Caco-2 (cell line): ENCODE data around the gene MMEL1. TPM values are rescaled to one million over a fixed set of nuclear protein-coding genes. Genes with fewer than 3 reads are reported as not detected.

Source experiments
- BruUV-seq: library from RNA; stranded (reverse); fragments of 400-500 nt; replicated peaks from 2 replicates; lab custom pipeline; 2021; lab: Mats Ljungman, UMichigan
- CTCF ChIA-PET: fragments of 300-600 bp; sonication (Branson Sonifier 250); formaldehyde crosslinking; loops from one replicate; lab custom pipeline; 2022; ENCODE audit warnings: antibody characterized with exemption; lab: Charles Lee
- POLR2A ChIA-PET: fragments of 300-600 bp; sonication (Branson Sonifier 250); formaldehyde crosslinking; loops from one replicate; lab custom pipeline; 2022; ENCODE audit warnings: antibody characterized with exemption; lab: Charles Lee
- DNase-seq, 2 experiments: peaks; one replicate each; pipeline versions ENCODE4 v3.0.0 to v3.0.0-alpha.2; 2020 to 2022
- H3K27me3 ChIP-seq: replicated peaks from 2 replicates; pipeline ENCODE4 v1.6.0; 2011; ENCODE audit warnings: low read length; ENCODE audit not compliant: control insufficient read depth, insufficient read depth
- H3K36me3 ChIP-seq: 2 replicates; pipeline ENCODE4 v1.5.1; 2011; ENCODE audit warnings: low read length; ENCODE audit not compliant: control insufficient read depth, insufficient read depth
- H3K4me1 ChIP-seq: fragments of 250-450 bp; sonication (Bioruptor Pico); 2 replicates; pipeline ENCODE4 v1.5.1; 2020; ENCODE audit warnings: mild to moderate bottlenecking
- H3K4me3 ChIP-seq: 2 replicates; pipeline ENCODE4 v1.5.1; 2011; ENCODE audit warnings: low read depth, mild to moderate bottlenecking, control low read depth, low read length
- H3K9me3 ChIP-seq: fragments of 250-450 bp; sonication (Bioruptor Pico); 2 replicates; pipeline ENCODE4 v1.5.1; 2020; ENCODE audit warnings: mild to moderate bottlenecking, moderate library complexity
- H3K27ac Mint-ChIP-seq: one replicate; pipeline ENCODE4 v1.8.0; 2022; ENCODE audit warnings: mixed read lengths; ENCODE audit not compliant: unreplicated experiment
- H3K27me3 Mint-ChIP-seq: one replicate; pipeline ENCODE4 v1.8.0; 2022; ENCODE audit warnings: mixed read lengths; ENCODE audit not compliant: insufficient read depth, unreplicated experiment
- H3K36me3 Mint-ChIP-seq: one replicate; pipeline ENCODE4 v1.8.0; 2022; ENCODE audit warnings: mild to moderate bottlenecking, mixed read lengths; ENCODE audit not compliant: insufficient read depth, unreplicated experiment
- H3K4me1 Mint-ChIP-seq: one replicate; pipeline ENCODE4 v1.8.0; 2022; ENCODE audit warnings: low read depth, mixed read lengths; ENCODE audit not compliant: unreplicated experiment
- H3K4me3 Mint-ChIP-seq: one replicate; pipeline ENCODE4 v1.8.0; 2022; ENCODE audit warnings: mild to moderate bottlenecking, moderate library complexity, mixed read lengths; ENCODE audit not compliant: unreplicated experiment
- H3K9me3 Mint-ChIP-seq: one replicate; pipeline ENCODE4 v1.8.0; 2022; ENCODE audit warnings: mixed read lengths; ENCODE audit not compliant: unreplicated experiment
- CTCF ChIP-seq, 2 experiments: fragments of 200-600 bp in 1 of 2; IDR thresholded peaks; 1 replicate in 1 of 2; 2 replicates in 1 of 2; pipeline versions ENCODE4 v1.5.1 to v1.8.0; 2011 to 2022; ENCODE audit warnings: antibody characterized with exemption in 1 of 2, control low read depth in 1 of 2, inconsistent platforms in 1 of 2, low read depth in 1 of 2, low read length in 1 of 2, mild to moderate bottlenecking in 1 of 2, moderate library complexity in 1 of 2; ENCODE audit not compliant: insufficient read depth in 1 of 2, severe bottlenecking in 1 of 2, unreplicated experiment in 1 of 2
- intact Hi-C: fragments of 100-400 bp; cut with micrococcal nuclease; formaldehyde crosslinking; loops from one replicate; pipeline ENCODE4 v1.10.0; 2022; ENCODE audit not compliant: unreplicated experiment
- total RNA-seq: library from RNA; stranded (reverse); gene quantifications from 2 replicates; pipeline ENCODE4 v1.2.3, GENCODE V29; 2022

Gene MMEL1
- total RNA-seq, 1 experiment from 2014 or later, result not detected

- Mint-ChIP-seq H3K27ac (no peak overlapping the region), H3K4me3 (no peak overlapping the region), H3K4me1 (no peaks in the 10 kb centered on the region), H3K27me3 (no peaks in the 10 kb centered on the region), H3K9me3 (no peaks in the 10 kb centered on the region), H3K36me3 (no peaks in the 10 kb centered on the region)
- no peak for TF ChIP-seq CTCF (IDR thresholded peaks at IDR 0.05; ENCODE audit: insufficient read depth in 1 of 2, low read depth in 1 of 2, low read length in 1 of 2, severe bottlenecking in 1 of 2, unreplicated experiment in 1 of 2)
- Histone ChIP-seq H3K36me3 (no peaks in the 10 kb centered on the region), H3K27me3 (no peaks in the 10 kb centered on the region), H3K9me3 (0 out of 2 replicates have a peak, but pooled peaks cover 5% of the 10 kb centered on the region), H3K4me3 (no peak overlapping the region), H3K4me1 (no peaks in the 10 kb centered on the region)
- no TSS peak for BruUV-seq
- intact Hi-C loops, result no loop called here
- ChIA-PET CTCF (no interaction called here), POLR2A (no interaction called here)
- no peak for DNase-seq
Measured at GRCh38 chr1:2645143-2645542, 12.3 kb upstream of the MMEL1 start.

- Mint-ChIP-seq H3K27me3 (no peaks in the 10 kb centered on the region), H3K4me3 (no peak overlapping the region), H3K9me3 (no peaks in the 10 kb centered on the region), H3K4me1 (no peaks in the 10 kb centered on the region), H3K36me3 (no peaks in the 10 kb centered on the region), H3K27ac (no peak overlapping the region)
- no TSS peak for BruUV-seq
- Histone ChIP-seq H3K4me3 (no peak overlapping the region), H3K27me3 (no peaks in the 10 kb centered on the region), H3K36me3 (no peaks in the 10 kb centered on the region), H3K4me1 (no peaks in the 10 kb centered on the region), H3K9me3 (0 out of 2 replicates have a peak, but pooled peaks cover 5% of the 10 kb centered on the region)
- no peak for DNase-seq
- CTCF ChIA-PET, result no interaction called here
- TF ChIP-seq CTCF (IDR thresholded peaks at IDR 0.05; ENCODE audit: insufficient read depth in 1 of 2, low read depth in 1 of 2, low read length in 1 of 2, severe bottlenecking in 1 of 2, unreplicated experiment in 1 of 2), result no peak
- POLR2A ChIA-PET, result no interaction called here
- intact Hi-C loops, result no loop called here
Measured at GRCh38 chr1:2644591-2645101, 11.8 kb upstream of the MMEL1 start.

GRCh38 chr1:2644171-2644570 is 11.4 kb upstream of the MMEL1 start:
- ChIA-PET POLR2A (no interaction called here), CTCF (no interaction called here)
- no TSS peak for BruUV-seq
- Histone ChIP-seq H3K36me3 (no peaks in the 10 kb centered on the region), H3K9me3 (0 out of 2 replicates have a peak, but pooled peaks cover 5% of the 10 kb centered on the region), H3K27me3 (no peaks in the 10 kb centered on the region), H3K4me1 (no peaks in the 10 kb centered on the region), H3K4me3 (no peak overlapping the region)
- no peak overlapping the region for H3K27ac Mint-ChIP-seq
- TF ChIP-seq CTCF (IDR thresholded peaks at IDR 0.05; ENCODE audit: insufficient read depth in 1 of 2, low read depth in 1 of 2, low read length in 1 of 2, severe bottlenecking in 1 of 2, unreplicated experiment in 1 of 2), result no peak
- H3K9me3 Mint-ChIP-seq, result no peaks in the 10 kb centered on the region
- peak overlapping the region; percentile 82 for H3K4me3 Mint-ChIP-seq
- no peaks in the 10 kb centered on the region for H3K27me3 Mint-ChIP-seq
- intact Hi-C loops, result no loop called here
- no peak for DNase-seq
- H3K36me3 Mint-ChIP-seq, result no peaks in the 10 kb centered on the region
- no peaks in the 10 kb centered on the region for H3K4me1 Mint-ChIP-seq
